ENCODE results near the gene PTPRN2. TPM values are rescaled to one million over a fixed set of nuclear protein-coding genes. Genes with fewer than 3 reads are reported as not detected.
"Not testable (repeated sequence)": the region's sequence is repeated elsewhere in the genome, so short reads cannot be mapped to it uniquely, and the experiment has no call there.

The PTPRN2 gene
- total RNA-seq, 1 experiment from 2014 or later: 1.2 TPM

- Histone ChIP-seq H3K4me1 (replicated peaks) (no peaks in the 10 kb centered on the region), H3K27me3 (replicated peaks) (no peaks in the 10 kb centered on the region), H3K36me3 (no peaks in the 10 kb centered on the region), H3K27ac (no peak overlapping the region), H3K4me3 (no peak overlapping the region), H3K9me3 (replicated peaks) (peaks cover 5% of the 10 kb centered on the region)
- DNase-seq (ENCODE audit: low read depth in 1 of 2, low spot score in 2 of 2): no peak
Measured at GRCh38 chr7:158052381-158053060, 535.1 kb downstream of the PTPRN2 start.

GRCh38 chr7:158051776-158052175 lies 535.8 kb downstream of the PTPRN2 start:
- peaks cover 5% of the 10 kb centered on the region for H3K9me3 ChIP-seq (replicated peaks)

GRCh38 chr7:158050978-158051651 lies 536.5 kb downstream of the PTPRN2 start:
- no peak overlapping the region for H3K27ac ChIP-seq
- peaks cover 5% of the 10 kb centered on the region for H3K9me3 ChIP-seq (replicated peaks)
- DNase-seq (ENCODE audit: low read depth in 1 of 2, low spot score in 2 of 2): no peak
- H3K4me1 ChIP-seq (replicated peaks): no peaks in the 10 kb centered on the region
- no peaks in the 10 kb centered on the region for H3K36me3 ChIP-seq
- H3K4me3 ChIP-seq: no peak overlapping the region
- no peaks in the 10 kb centered on the region for H3K27me3 ChIP-seq (replicated peaks)

More at GRCh38 chr7:158051776-158052175, 535.8 kb downstream of the PTPRN2 start:
- no peaks in the 10 kb centered on the region for H3K27me3 ChIP-seq (replicated peaks)
- H3K4me3 ChIP-seq: no peak overlapping the region
- no peak for DNase-seq (ENCODE audit: low read depth in 1 of 2, low spot score in 2 of 2)
- no peak overlapping the region for H3K27ac ChIP-seq
- H3K36me3 ChIP-seq: no peaks in the 10 kb centered on the region
- no peaks in the 10 kb centered on the region for H3K4me1 ChIP-seq (replicated peaks)

GRCh38 chr7:158050441-158050977 lies 537.1 kb downstream of the PTPRN2 start:
- DNase-seq (ENCODE audit: low read depth in 1 of 2, low spot score in 2 of 2): no peak
- Histone ChIP-seq H3K27ac (no peak overlapping the region), H3K27me3 (replicated peaks) (no peaks in the 10 kb centered on the region), H3K9me3 (replicated peaks) (peaks cover 5% of the 10 kb centered on the region), H3K36me3 (no peaks in the 10 kb centered on the region), H3K4me3 (no peak overlapping the region), H3K4me1 (replicated peaks) (no peaks in the 10 kb centered on the region)

GRCh38 chr7:158049271-158049670 lies 538.4 kb downstream of the PTPRN2 start:
- DNase-seq (ENCODE audit: low read depth in 1 of 2, low spot score in 2 of 2): no peak
- Histone ChIP-seq H3K9me3 (replicated peaks) (peaks cover 5% of the 10 kb centered on the region), H3K27me3 (replicated peaks) (no peaks in the 10 kb centered on the region), H3K36me3 (no peaks in the 10 kb centered on the region), H3K4me1 (replicated peaks) (no peaks in the 10 kb centered on the region), H3K27ac (no peak overlapping the region), H3K4me3 (no peak overlapping the region)

- no peak overlapping the region for H3K27ac ChIP-seq
- no peak overlapping the region for H3K4me3 ChIP-seq
- H3K4me1 ChIP-seq (replicated peaks): no peaks in the 10 kb centered on the region
- H3K36me3 ChIP-seq: no peaks in the 10 kb centered on the region
- H3K9me3 ChIP-seq (replicated peaks): peaks cover 5% of the 10 kb centered on the region
- DNase-seq (ENCODE audit: low read depth in 1 of 2, low spot score in 2 of 2): no peak
- H3K27me3 ChIP-seq (replicated peaks): no peaks in the 10 kb centered on the region
Measured at GRCh38 chr7:158048569-158048968, 539.1 kb downstream of the PTPRN2 start.

GRCh38 chr7:158047391-158048059 lies 540.1 kb downstream of the PTPRN2 start:
- no peaks in the 10 kb centered on the region for H3K4me1 ChIP-seq (replicated peaks)
- H3K27me3 ChIP-seq (replicated peaks): no peaks in the 10 kb centered on the region
- peaks cover 5% of the 10 kb centered on the region for H3K9me3 ChIP-seq (replicated peaks)
- no peak overlapping the region for H3K4me3 ChIP-seq
- H3K36me3 ChIP-seq: no peaks in the 10 kb centered on the region
- no peak overlapping the region for H3K27ac ChIP-seq
- no peak for DNase-seq (ENCODE audit: low read depth in 1 of 2, low spot score in 2 of 2)

GRCh38 chr7:158046246-158046645 lies 541.4 kb downstream of the PTPRN2 start:
- not testable (repeated sequence) for H3K4me1 ChIP-seq (replicated peaks); H3K4me3 ChIP-seq; H3K27ac ChIP-seq; H3K36me3 ChIP-seq; DNase-seq (ENCODE audit: low read depth in 1 of 2, low spot score in 2 of 2); H3K27me3 ChIP-seq (replicated peaks)
- peaks cover 10% of the 10 kb centered on the region for H3K9me3 ChIP-seq (replicated peaks)

- Histone ChIP-seq H3K4me3 (no peak overlapping the region), H3K27me3 (replicated peaks) (no peaks in the 10 kb centered on the region), H3K36me3 (no peaks in the 10 kb centered on the region), H3K4me1 (replicated peaks) (no peaks in the 10 kb centered on the region), H3K27ac (no peak overlapping the region), H3K9me3 (replicated peaks) (peaks cover 12% of the 10 kb centered on the region)
- DNase-seq (ENCODE audit: low read depth in 1 of 2, low spot score in 2 of 2): no peak
Measured at GRCh38 chr7:158044482-158044823, 543.2 kb downstream of the PTPRN2 start.

GRCh38 chr7:158043551-158044481 lies 543.8 kb downstream of the PTPRN2 start:
- no peak for DNase-seq (ENCODE audit: low read depth in 1 of 2, low spot score in 2 of 2)
- H3K27me3 ChIP-seq (replicated peaks): no peaks in the 10 kb centered on the region
- H3K4me3 ChIP-seq: no peak overlapping the region
- H3K9me3 ChIP-seq (replicated peaks): peaks cover 10% of the 10 kb centered on the region
- H3K4me1 ChIP-seq (replicated peaks): no peaks in the 10 kb centered on the region
- no peak overlapping the region for H3K27ac ChIP-seq
- no peaks in the 10 kb centered on the region for H3K36me3 ChIP-seq

- Histone ChIP-seq H3K36me3 (no peaks in the 10 kb centered on the region), H3K4me1 (replicated peaks) (no peaks in the 10 kb centered on the region), H3K27ac (no peak overlapping the region), H3K4me3 (no peak overlapping the region), H3K27me3 (replicated peaks) (no peaks in the 10 kb centered on the region), H3K9me3 (replicated peaks) (peaks cover 7% of the 10 kb centered on the region; the same call in 1 of the 2 replicates)
- DNase-seq (ENCODE audit: low read depth in 1 of 2, low spot score in 2 of 2): no peak
Measured at GRCh38 chr7:158042156-158042880, 545.3 kb downstream of the PTPRN2 start.

- no peaks in the 10 kb centered on the region for H3K27me3 ChIP-seq (replicated peaks)
- H3K27ac ChIP-seq: no peak overlapping the region
- H3K4me3 ChIP-seq: no peak overlapping the region
- H3K4me1 ChIP-seq (replicated peaks): no peaks in the 10 kb centered on the region
- DNase-seq (ENCODE audit: low read depth in 1 of 2, low spot score in 2 of 2): no peak
- H3K9me3 ChIP-seq (replicated peaks): peaks cover 7% of the 10 kb centered on the region; the same call in 1 of the 2 replicates
- no peaks in the 10 kb centered on the region for H3K36me3 ChIP-seq
Measured at GRCh38 chr7:158040199-158040598, 547.4 kb downstream of the PTPRN2 start.

GRCh38 chr7:158039270-158039669 lies 548.4 kb downstream of the PTPRN2 start:
- no peak overlapping the region for H3K4me3 ChIP-seq
- H3K27me3 ChIP-seq (replicated peaks): no peaks in the 10 kb centered on the region
- H3K36me3 ChIP-seq: no peaks in the 10 kb centered on the region
- DNase-seq (ENCODE audit: low read depth in 1 of 2, low spot score in 2 of 2): no peak
- H3K27ac ChIP-seq: no peak overlapping the region
- H3K9me3 ChIP-seq (replicated peaks): peaks cover 13% of the 10 kb centered on the region; the same call in 1 of the 2 replicates
- no peaks in the 10 kb centered on the region for H3K4me1 ChIP-seq (replicated peaks)
